GM12873 (cell line): Measurements from ENCODE around the gene SYPL1.
A peak's percentile ranks its signal among the peaks of the same experiment; 100 is the strongest.

Experiments
- CTCF ChIP-seq: IDR thresholded peaks from 2 replicates; pipeline ENCODE4 v1.5.1; 2012; ENCODE audit warnings: low read depth, mild to moderate bottlenecking, moderate library complexity, low read length, control low read depth; ENCODE audit not compliant: insufficient read depth; ENCODE audit errors: missing control alignments

SYPL1 gene

GRCh38 chr7:106060394-106060920 is 51.7 kb downstream of the SYPL1 start:
- no peak for TF ChIP-seq CTCF

GRCh38 chr7:106059556-106059955 is 52.6 kb downstream of the SYPL1 start:
- TF ChIP-seq CTCF: no peak

GRCh38 chr7:106058928-106059324 is 53.2 kb downstream of the SYPL1 start:
- no peak for TF ChIP-seq CTCF

GRCh38 chr7:106057962-106058927 is 53.9 kb downstream of the SYPL1 start:
- TF ChIP-seq CTCF: no peak

GRCh38 chr7:106057204-106057961 is 54.7 kb downstream of the SYPL1 start:
- TF ChIP-seq CTCF: no peak

- peak; percentile 94 for TF ChIP-seq CTCF
These were observed 55.5 kb downstream of the SYPL1 start for GRCh38 chr7:106056513-106057203.

- TF ChIP-seq CTCF: no peak
These were observed 57.1 kb downstream of the SYPL1 start for GRCh38 chr7:106054971-106055532.
